Nephron (organoid): Measurements from ENCODE around the gene GLIS1.

Experiments
- H3K27ac Mint-ChIP-seq, 3 experiments: 2 replicates each; pipeline ENCODE4 v1.8.0; 2020; ENCODE audit warnings: mixed read lengths in 3 of 3, mild to moderate bottlenecking in 2 of 3, moderate library complexity in 1 of 3
- H3K27me3 Mint-ChIP-seq: 2 replicates; pipeline ENCODE4 v1.8.0; 2021; ENCODE audit warnings: low read depth, mild to moderate bottlenecking, moderate library complexity, mixed read lengths
- H3K36me3 Mint-ChIP-seq: 2 replicates; pipeline ENCODE4 v1.8.0; 2020; ENCODE audit warnings: low read depth, mixed read lengths
- H3K4me1 Mint-ChIP-seq: 2 replicates; pipeline ENCODE4 v1.8.0; 2020; ENCODE audit warnings: mixed read lengths
- H3K4me3 Mint-ChIP-seq, 3 experiments: 2 replicates each; pipeline ENCODE4 v1.8.0; 2020; ENCODE audit warnings: mild to moderate bottlenecking in 3 of 3, mixed read lengths in 3 of 3, moderate library complexity in 2 of 3
- H3K9me3 Mint-ChIP-seq: 2 replicates; pipeline ENCODE4 v1.8.0; 2020; ENCODE audit warnings: mixed read lengths
- CTCF ChIP-seq, 3 experiments: fragments of 200-600 bp; sonication (generic); IDR thresholded peaks; one replicate each; pipeline ENCODE4 v1.5.0; 2021; ENCODE audit warnings: antibody characterized with exemption in 3 of 3; ENCODE audit not compliant: unreplicated experiment in 3 of 3

GLIS1 gene

DNA sequence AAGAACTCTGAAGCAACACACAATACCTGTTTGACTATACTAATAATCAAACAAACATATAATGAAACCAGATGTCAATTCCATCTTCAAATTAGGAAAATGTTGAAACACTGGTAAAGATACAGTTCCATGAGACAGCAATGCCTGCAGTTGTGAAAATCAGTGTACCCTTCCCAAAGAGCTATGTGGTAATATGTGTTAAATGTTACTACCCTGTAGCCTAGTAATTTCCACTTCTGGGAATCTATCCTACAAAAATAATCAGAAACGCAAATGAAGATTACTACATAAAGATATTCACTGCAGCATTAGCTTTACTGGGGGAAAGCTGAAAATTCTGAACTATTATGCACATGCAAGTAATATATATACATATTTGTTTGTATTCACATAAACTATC is 16.9 kb downstream of the GLIS1 start:
- H3K36me3 Mint-ChIP-seq = no peaks in the 10 kb centered on the region

GRCh38 chr1:53721088-53721487 is 17.9 kb downstream of the GLIS1 start:
- no peak for TF ChIP-seq CTCF (IDR thresholded peaks at IDR 0.05; ENCODE audit: unreplicated experiment in 3 of 3)
- Mint-ChIP-seq H3K4me3 (no peak overlapping the region), H3K27me3 (peaks cover 26% of the 10 kb centered on the region)

More for the DNA sequence above, 16.9 kb downstream of the GLIS1 start:
- no peak overlapping the region for H3K27ac Mint-ChIP-seq
- no peak for TF ChIP-seq CTCF (IDR thresholded peaks at IDR 0.05; ENCODE audit: unreplicated experiment in 3 of 3)
- H3K4me3 Mint-ChIP-seq = no peak overlapping the region
- H3K4me1 Mint-ChIP-seq = no peaks in the 10 kb centered on the region
- no peaks in the 10 kb centered on the region for H3K9me3 Mint-ChIP-seq
- H3K27me3 Mint-ChIP-seq = peaks cover 32% of the 10 kb centered on the region

DNA sequence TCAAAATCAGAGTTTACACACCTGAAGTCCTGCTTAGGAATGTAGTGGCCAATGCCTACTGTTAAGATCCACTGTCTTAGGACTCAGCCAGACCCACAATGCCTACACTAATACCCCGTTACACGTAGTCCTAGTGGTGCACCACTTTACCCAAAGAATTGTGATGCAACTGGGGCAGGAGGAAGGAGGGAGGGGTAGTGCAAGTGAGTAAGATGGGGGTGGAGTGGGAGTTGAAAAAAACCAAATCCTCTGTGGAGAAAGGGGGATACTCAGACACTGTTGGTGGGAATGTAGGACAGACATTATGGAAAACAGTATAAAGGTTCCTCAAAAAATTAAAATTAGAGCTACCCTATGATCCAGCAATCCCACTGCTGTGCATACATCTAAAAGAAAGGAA is 19.5 kb downstream of the GLIS1 start:
- Mint-ChIP-seq H3K27me3 (peaks cover 13% of the 10 kb centered on the region), H3K4me1 (no peaks in the 10 kb centered on the region), H3K36me3 (no peaks in the 10 kb centered on the region), H3K4me3 (no peak overlapping the region), H3K27ac (no peak overlapping the region), H3K9me3 (no peaks in the 10 kb centered on the region)
- TF ChIP-seq CTCF (IDR thresholded peaks at IDR 0.05; ENCODE audit: unreplicated experiment in 3 of 3) = no peak

More at GRCh38 chr1:53721088-53721487, 17.9 kb downstream of the GLIS1 start:
- H3K9me3 Mint-ChIP-seq = no peaks in the 10 kb centered on the region
- H3K4me1 Mint-ChIP-seq = no peaks in the 10 kb centered on the region
- H3K36me3 Mint-ChIP-seq = no peaks in the 10 kb centered on the region
- H3K27ac Mint-ChIP-seq = no peak overlapping the region

GRCh38 chr1:53718443-53718842 is 20.5 kb downstream of the GLIS1 start:
- no peak overlapping the region for H3K4me3 Mint-ChIP-seq
- no peak overlapping the region for H3K27ac Mint-ChIP-seq
- TF ChIP-seq CTCF (IDR thresholded peaks at IDR 0.05; ENCODE audit: unreplicated experiment in 3 of 3) = no peak
- no peaks in the 10 kb centered on the region for H3K36me3 Mint-ChIP-seq
- no peaks in the 10 kb centered on the region for H3K4me1 Mint-ChIP-seq
- H3K27me3 Mint-ChIP-seq = peaks cover 15% of the 10 kb centered on the region
- H3K9me3 Mint-ChIP-seq = no peaks in the 10 kb centered on the region

DNA sequence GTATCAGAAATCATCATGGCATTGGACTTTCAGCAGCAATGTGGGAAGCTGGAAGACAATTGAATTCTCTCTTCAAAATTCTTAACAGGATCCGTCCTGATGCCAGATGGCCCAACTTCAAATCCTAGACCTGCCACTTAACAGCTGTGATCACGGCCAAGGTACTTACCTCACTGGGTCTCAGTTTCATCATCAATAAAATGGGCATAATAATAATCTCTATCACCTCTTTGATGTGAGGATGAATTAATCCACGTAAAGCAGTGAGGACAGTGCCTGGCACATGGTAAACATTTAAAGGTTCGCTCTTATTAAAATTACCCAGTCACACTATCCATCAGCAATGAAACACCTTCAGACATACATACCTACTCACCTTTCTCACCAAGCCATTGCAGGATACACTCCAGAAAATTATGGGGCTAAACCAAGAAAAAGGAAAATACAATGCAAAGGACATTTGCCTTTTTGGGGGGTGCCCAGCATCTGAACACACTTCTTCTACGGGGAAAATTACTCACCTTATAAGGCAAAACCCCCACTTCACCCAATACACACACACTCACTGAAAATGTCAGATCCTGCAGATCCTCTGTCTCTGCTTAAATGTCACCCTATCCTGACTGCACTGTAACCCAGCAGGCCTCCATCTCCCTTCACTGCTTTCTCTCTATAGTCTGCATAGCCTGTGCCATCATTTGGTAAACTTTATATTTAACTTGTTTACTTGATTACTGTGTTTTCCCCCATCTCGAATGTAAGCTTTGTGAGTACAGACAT is 21.7 kb downstream of the GLIS1 start:
- Mint-ChIP-seq H3K36me3 (no peaks in the 10 kb centered on the region), H3K9me3 (no peaks in the 10 kb centered on the region), H3K4me3 (no peak overlapping the region), H3K4me1 (no peaks in the 10 kb centered on the region), H3K27ac (no peak overlapping the region), H3K27me3 (peaks cover 19% of the 10 kb centered on the region)
- no peak for TF ChIP-seq CTCF (IDR thresholded peaks at IDR 0.05; ENCODE audit: unreplicated experiment in 3 of 3)

- no peaks in the 10 kb centered on the region for H3K36me3 Mint-ChIP-seq
- no peak overlapping the region for H3K4me3 Mint-ChIP-seq
- H3K9me3 Mint-ChIP-seq = no peaks in the 10 kb centered on the region
- peaks cover 24% of the 10 kb centered on the region for H3K27me3 Mint-ChIP-seq
- no peak for TF ChIP-seq CTCF (IDR thresholded peaks at IDR 0.05; ENCODE audit: unreplicated experiment in 3 of 3)
- no peaks in the 10 kb centered on the region for H3K4me1 Mint-ChIP-seq
- H3K27ac Mint-ChIP-seq = no peak overlapping the region
These were observed 22.8 kb downstream of the GLIS1 start for GRCh38 chr1:53716150-53716549.
